Neural progenitor cell (in vitro differentiated cells): ENCODE results near the gene ULK4.

ENCODE experiments used
- CTCF ChIP-seq: fragments of 200-600 bp; sonication (generic); IDR thresholded peaks from 2 replicates; pipeline ENCODE4 v1.5.1; 2017; ENCODE audit warnings: antibody characterized with exemption, mild to moderate bottlenecking
- EZH2phosphoT487 ChIP-seq: fragments of 200-600 bp; sonication (generic); IDR thresholded peaks from 2 replicates; pipeline ENCODE4 v1.6.1; 2017; ENCODE audit warnings: antibody characterized with exemption

GRCh38 chr3:41583014-41583413, 378.9 kb downstream of the ULK4 start:
- TF ChIP-seq EZH2phosphoT487 (no peak), CTCF (no peak)
